Measurements from ENCODE around the gene DAPK2. TPM values are rescaled to one million over a fixed set of nuclear protein-coding genes. Genes with fewer than 3 reads are reported as not detected.

The DAPK2 gene
- total and polyA plus RNA-seq, 9 donors, result 0.77 to 6.2 (median 2.0) TPM

DNA sequence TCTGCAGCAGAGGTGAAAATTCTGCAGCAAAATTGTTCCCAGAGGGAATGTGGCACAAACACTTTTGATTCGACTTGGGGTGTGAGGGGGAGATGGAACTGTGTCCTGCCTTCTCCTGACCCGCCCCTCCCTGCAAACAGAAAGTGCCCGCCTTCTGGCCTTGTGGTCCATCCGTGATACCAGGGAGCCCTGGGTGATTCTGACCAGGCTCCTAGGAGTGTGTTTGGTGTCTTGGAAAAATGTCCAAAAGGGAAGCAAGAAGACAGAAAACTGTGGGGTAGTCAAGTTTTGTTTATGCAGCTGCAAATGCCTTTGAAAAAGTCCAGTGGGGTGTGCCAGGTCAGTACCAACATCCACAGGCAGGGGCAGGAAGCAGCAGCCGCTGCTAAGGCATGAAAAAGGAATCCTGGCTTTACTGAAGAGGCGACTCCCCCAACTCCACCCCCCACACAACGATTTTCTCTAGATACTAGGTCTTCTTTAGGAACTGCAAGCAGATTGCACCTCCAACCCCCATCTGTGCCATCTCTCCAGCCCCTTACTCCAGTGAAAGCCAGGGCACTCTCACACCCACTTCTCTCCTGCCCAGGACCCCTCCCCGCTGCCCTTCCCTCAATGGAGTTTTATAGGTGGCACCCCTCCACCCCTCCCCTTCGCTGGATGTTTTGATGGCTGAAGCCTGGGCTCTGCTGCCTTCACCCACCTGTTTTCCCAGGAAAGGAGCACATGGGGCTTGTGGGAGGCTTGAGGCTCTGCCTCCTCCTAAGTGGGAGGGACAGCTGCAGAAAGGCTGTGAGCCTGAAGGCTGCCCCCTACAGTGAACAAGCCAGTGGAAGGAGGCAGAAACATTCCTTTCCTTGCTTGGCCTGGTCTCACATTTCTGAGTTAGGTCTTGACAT is 130.2 kb downstream of the DAPK2 start:
- Histone ChIP-seq H3K27me3 (no peaks in the 10 kb centered on the region), H3K9me3 (no peaks in the 10 kb centered on the region), H3K27ac (no peak overlapping the region), H3K4me1 (ENCODE audit: insufficient read depth) (peaks cover 11% of the 10 kb centered on the region), H3K36me3 (no peaks in the 10 kb centered on the region), H3K4me3 (no peak overlapping the region)
- intact Hi-C loops (cut with DNase I), result loop anchor here in 1 of 4 donors (10.0 kb wide), 1 partner anchor 139 kb away; no protein-coding TSS in a partner anchor
- no peak for TF ChIP-seq EP300 (IDR thresholded peaks at IDR 0.05)
- peak in 1 of 3 donors; percentile 17 for TF ChIP-seq CTCF (IDR thresholded peaks at IDR 0.05)
- no peak for TF ChIP-seq POLR2A (IDR thresholded peaks at IDR 0.05)
- 26 to 34% (median 28%) methylated on average over 9 of the region's 9 CpGs for WGBS, 3 donors
- no peak for DNase-seq

GRCh38 chr15:63915209-63915872 is 130.9 kb downstream of the DAPK2 start:
- H3K9me3 ChIP-seq, result no peaks in the 10 kb centered on the region
- peaks cover 11% of the 10 kb centered on the region for H3K4me1 ChIP-seq (ENCODE audit: insufficient read depth)
- no peak for DNase-seq
- WGBS, 3 donors, result 69 to 80% (median 75%) methylated on average over 3 of the region's 3 CpGs
- intact Hi-C loops (cut with DNase I), result loop anchor here in 1 of 4 donors (10.0 kb wide), 1 partner anchor 139 kb away; no protein-coding TSS in a partner anchor
- no peaks in the 10 kb centered on the region for H3K36me3 ChIP-seq
- no peaks in the 10 kb centered on the region for H3K27me3 ChIP-seq
- H3K4me3 ChIP-seq, result no peak overlapping the region
- no peak for TF ChIP-seq POLR2A (IDR thresholded peaks at IDR 0.05)
- TF ChIP-seq EP300 (IDR thresholded peaks at IDR 0.05), result no peak
- TF ChIP-seq CTCF (IDR thresholded peaks at IDR 0.05), result no peak
- H3K27ac ChIP-seq, result no peak overlapping the region

GRCh38 chr15:63913786-63914315 is 132.4 kb downstream of the DAPK2 start:
- Histone ChIP-seq H3K27me3 (no peaks in the 10 kb centered on the region), H3K4me3 (no peak overlapping the region), H3K4me1 (ENCODE audit: insufficient read depth) (peaks cover 18% of the 10 kb centered on the region), H3K27ac (no peak overlapping the region), H3K9me3 (no peaks in the 10 kb centered on the region), H3K36me3 (no peaks in the 10 kb centered on the region)
- intact Hi-C loops (cut with DNase I), result loop anchor here in 1 of 4 donors (10.0 kb wide), 1 partner anchor 141 kb away; no protein-coding TSS in a partner anchor
- TF ChIP-seq POLR2A (IDR thresholded peaks at IDR 0.05) (no peak), CTCF (IDR thresholded peaks at IDR 0.05) (no peak), EP300 (IDR thresholded peaks at IDR 0.05) (no peak)
- DNase-seq, result no peak
- WGBS, 3 donors, result 78 to 89% (median 83%) methylated on average over 3 of the region's 3 CpGs

DNA sequence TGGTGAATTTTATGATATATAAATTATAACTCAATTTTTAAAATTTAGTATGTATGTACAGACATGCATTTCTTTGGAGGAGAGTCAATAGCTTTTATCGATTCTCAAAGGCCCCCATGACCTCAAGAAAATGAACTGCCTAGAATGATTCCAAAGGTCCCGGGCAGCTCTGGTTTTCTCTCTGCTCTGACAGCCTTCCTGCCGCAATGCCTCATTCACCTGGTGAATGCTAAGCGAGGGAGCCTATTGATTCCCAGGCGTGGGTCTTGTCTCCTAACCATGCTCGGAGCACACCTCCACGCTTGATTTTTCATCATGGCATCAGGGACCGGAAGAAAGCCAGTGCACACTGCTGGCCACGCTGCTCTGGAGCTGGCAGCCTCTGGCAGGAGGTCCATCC is 132.9 kb downstream of the DAPK2 start:
- no peak overlapping the region for H3K27ac ChIP-seq
- 92 to 97% (median 95%) methylated on average over 9 of the region's 9 CpGs for WGBS, 3 donors
- H3K4me1 ChIP-seq (ENCODE audit: insufficient read depth), result peaks cover 20% of the 10 kb centered on the region
- no peak for DNase-seq
- H3K4me3 ChIP-seq, result no peak overlapping the region
- intact Hi-C loops (cut with DNase I), result loop anchor here in 1 of 4 donors (10.0 kb wide), 1 partner anchor 141 kb away; no protein-coding TSS in a partner anchor
- TF ChIP-seq CTCF (IDR thresholded peaks at IDR 0.05), result no peak
- TF ChIP-seq EP300 (IDR thresholded peaks at IDR 0.05), result no peak
- no peak for TF ChIP-seq POLR2A (IDR thresholded peaks at IDR 0.05)
- H3K36me3 ChIP-seq, result no peaks in the 10 kb centered on the region
- H3K27me3 ChIP-seq, result no peaks in the 10 kb centered on the region
- H3K9me3 ChIP-seq, result no peaks in the 10 kb centered on the region
